Inflammatory macrophage treated with lipopolysaccharide for 4 hours (primary cell): ENCODE results near the gene FTCDNL1.

Experiments
- DNase-seq: peaks from one replicate; pipeline ENCODE4 v3.0.0-alpha.2; 2020

FTCDNL1 gene

GRCh38 chr2:199841409-199841808, 9.6 kb downstream of the FTCDNL1 start:
- DNase-seq: no peak

DNA sequence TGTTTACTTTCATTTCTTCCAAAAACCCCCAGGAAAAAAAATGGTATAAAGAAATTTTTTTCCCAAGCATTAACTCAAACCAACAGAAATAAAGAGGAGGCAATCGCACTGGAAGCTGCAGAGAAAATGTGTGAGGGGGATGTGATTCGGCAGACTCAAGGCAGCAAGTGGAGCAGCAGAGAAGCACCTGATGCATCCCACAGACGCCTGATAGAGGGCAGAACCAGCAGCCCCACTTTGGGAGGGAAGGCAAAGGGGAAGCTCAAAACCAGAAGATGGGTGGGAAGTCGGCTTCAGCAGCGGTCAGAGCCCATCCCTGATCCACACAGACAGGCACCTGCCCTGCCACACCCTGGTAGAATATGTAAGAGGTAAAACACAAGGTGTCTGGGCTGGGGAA, 12.6 kb downstream of the FTCDNL1 start:
- no peak for DNase-seq

DNA sequence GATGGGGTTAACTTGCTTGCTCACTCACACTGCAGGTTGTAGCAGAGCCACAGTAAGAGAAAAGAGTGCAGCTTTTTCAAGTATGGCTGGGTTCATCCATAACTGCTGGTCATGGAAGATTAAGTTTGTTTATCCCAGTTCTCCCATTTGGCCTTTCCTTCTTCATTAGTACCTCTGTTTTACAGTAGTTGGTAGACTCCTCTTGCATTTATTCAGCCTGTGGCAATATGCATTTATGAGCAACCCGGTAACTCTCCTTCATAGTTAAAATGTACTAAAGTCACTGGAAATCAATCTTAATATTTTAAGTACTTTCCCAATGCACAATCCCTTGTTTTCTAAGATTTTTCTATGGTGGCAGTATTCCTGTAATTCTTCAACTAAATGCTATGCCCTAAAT, 14.0 kb downstream of the FTCDNL1 start:
- DNase-seq: no peak

- DNase-seq: no peak
Observed at GRCh38 chr2:199833525-199833924, 17.5 kb downstream of the FTCDNL1 start.

GRCh38 chr2:199830531-199830930, 20.5 kb downstream of the FTCDNL1 start:
- no peak for DNase-seq

- no peak for DNase-seq
Observed at GRCh38 chr2:199829628-199830027, 21.4 kb downstream of the FTCDNL1 start.

- DNase-seq: no peak
Observed at GRCh38 chr2:199819746-199820145, 31.2 kb downstream of the FTCDNL1 start.

DNA sequence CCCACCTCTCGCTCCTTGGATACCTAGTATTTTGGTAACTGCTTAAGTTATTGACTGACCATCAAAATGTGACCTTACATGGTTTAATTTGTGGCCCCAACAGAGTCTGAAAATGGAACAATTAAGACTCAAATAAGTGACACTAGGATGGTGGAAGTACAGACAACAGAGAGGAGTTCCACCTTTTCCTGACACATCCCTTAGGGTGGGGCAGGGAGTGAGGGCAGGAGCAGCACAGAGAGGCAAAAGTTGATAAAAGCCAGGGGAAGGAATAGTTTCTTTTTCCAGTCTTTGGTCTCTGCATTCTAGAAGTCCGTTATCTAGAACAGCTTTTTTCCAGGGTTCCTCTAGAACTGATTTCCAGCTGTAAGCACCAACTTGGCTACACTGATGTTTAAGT, 32.2 kb downstream of the FTCDNL1 start:
- no peak for DNase-seq

- DNase-seq: peak; percentile 55
Observed at GRCh38 chr2:199818026-199818425, 33.0 kb downstream of the FTCDNL1 start.

DNA sequence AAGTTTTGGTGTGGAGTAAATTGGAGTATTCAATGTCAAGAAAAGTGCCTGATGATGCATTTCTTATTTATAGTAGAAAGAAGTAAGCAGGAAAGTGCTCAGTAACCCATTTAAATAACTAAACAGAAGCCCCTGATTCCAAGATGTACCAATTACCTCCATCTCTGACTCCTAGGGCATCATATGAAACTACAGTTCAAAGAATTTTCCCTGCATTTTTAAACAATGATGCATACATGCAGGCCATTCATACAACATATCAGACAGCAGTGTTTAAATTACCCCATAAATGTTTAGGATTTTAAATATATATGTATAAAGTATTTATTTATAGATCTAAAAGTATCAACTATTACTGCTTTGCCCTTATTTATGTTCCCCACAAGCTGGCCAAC, 36.2 kb downstream of the FTCDNL1 start:
- DNase-seq: no peak

- DNase-seq: no peak
Observed at GRCh38 chr2:199814101-199814816, 36.7 kb downstream of the FTCDNL1 start.

- DNase-seq: no peak
Observed at GRCh38 chr2:199812493-199812892, 38.5 kb downstream of the FTCDNL1 start.

GRCh38 chr2:199811346-199811745, 39.6 kb downstream of the FTCDNL1 start:
- peak; percentile 52 for DNase-seq

DNA sequence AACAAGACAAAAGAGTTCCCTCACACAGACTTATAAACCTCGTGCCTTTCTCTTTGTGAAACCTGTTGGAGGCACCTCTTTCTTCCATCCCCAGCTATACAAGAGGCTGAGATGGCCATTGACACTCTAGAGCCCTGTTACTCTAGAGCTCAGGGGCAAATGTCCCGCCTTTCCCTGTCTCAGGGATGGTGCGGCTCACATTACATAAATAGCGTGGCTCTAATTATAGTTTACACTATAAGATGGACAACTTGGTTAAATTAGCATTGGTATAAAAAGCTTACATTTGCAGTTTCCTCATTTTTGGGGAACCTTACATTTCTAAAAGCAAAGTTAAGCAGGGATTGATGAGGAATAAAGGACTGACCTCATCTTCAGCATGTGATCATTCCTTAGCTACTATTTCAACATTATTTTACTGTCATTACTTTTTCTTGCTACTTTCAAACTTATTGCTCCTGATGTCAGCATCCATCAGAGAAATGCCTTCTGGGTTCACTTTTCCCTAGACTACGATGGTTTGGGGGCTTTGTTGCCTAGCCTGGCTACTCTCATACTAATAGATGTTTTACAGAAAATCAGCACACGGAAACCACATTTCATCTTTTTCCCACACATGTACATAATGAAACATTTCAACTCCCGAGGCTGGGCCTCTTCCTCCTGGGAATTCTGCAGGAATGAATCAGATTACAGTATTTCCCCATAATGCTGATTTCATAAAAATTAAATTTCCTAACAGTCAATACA, 40.4 kb downstream of the FTCDNL1 start:
- DNase-seq: peak; percentile 69

- no peak for DNase-seq
Observed at GRCh38 chr2:199807966-199808365, 43.0 kb downstream of the FTCDNL1 start.

DNA sequence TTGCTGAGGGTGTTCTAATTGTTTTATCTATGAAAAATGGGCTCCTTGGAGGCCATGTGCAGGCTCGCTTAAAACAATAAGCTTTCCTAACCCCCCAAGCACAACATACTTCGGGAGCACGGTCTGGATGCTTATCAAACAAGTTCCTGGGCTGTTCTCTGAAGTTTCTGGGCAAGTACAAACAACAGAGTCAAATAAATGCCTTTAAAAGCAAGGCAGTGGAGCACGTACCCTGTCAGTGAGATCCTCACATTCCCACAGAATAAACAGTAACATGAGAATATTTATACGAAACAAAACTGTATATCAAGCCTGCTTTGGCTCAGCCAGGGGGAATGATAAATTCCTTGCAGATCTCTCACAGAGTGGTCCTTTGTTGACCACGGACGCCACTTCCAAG, 44.8 kb downstream of the FTCDNL1 start:
- no peak for DNase-seq

DNA sequence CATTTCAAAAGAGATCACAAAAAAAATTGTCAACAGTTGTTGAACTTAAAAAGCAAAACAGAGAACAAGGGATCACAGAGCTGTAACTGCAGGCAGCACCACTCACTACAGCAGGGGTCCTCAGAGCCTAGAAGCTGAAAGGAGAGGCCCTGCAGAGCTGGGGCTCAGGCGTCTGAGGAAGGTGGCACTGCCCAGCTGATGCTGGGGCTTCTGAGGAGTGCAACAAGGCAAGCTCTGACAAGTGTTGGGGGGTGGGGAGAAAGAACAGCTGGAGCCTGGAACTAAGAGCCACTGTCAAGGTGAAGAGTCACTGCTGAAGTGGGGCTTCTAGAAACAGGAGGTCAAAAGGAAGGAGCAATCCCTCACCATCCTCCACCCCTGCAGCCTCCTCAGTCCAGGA, 46.2 kb downstream of the FTCDNL1 start:
- DNase-seq: no peak

DNA sequence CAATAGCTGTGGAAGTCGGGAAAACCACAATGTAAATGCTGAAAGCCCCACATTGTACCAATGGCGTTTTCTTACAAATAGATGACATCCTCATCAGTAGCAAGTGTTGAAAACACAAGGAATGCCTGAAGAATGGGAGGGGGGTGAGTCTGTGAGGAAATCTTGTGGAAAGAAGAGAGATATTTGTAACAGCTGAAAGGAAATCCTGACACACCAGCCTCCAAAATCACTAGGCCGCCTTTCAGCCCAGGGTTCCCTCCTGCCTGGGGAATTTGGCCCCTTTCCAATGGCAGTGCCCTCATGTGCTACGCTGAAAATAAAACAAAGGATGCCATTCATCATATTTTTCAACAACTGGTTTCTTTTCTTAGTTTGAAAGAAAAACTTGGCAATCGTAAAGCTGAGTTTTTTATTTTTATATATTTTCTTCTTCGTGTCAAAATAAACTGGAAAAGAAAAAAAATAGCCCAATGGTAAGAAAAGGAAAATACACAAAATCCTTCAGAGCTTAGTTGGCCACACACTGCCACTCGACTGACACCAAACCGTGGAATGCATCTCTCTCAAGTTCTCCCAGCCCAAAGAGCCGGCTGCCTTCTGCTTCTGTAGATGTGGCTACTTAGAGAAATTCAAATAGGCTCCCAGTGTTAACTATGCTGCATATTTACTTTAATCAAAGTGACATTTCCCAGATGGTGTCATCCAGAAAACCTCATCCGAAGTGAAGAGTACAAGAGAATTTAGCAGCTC, 52.0 kb downstream of the FTCDNL1 start:
- no peak for DNase-seq

GRCh38 chr2:199797431-199798403, 53.3 kb downstream of the FTCDNL1 start:
- DNase-seq: no peak

GRCh38 chr2:199792381-199792780, 58.6 kb downstream of the FTCDNL1 start:
- no peak for DNase-seq

- no peak for DNase-seq
Observed at GRCh38 chr2:199791326-199791725, 59.7 kb downstream of the FTCDNL1 start.

DNA sequence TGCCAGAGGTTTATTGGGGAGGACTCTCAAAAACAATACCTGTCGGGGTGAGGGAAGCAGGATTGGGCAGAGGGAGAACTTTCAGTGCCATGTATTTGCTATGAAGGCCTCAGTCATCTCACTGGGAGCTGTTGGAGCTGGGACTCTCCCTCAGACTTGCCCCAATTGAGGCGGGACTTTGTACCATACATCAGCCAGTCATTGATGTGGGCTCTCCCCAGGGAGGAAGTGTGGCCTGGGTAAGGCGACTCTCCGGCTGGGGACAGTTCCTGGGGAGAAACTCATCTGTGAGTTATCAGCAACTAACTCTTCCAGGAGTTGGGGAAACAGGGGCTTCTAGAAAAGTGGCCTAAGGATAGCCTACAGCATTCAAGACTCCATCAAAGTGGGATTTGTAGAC, 66.5 kb downstream of the FTCDNL1 start:
- no peak for DNase-seq

- DNase-seq: no peak
Observed at GRCh38 chr2:199779589-199779988, 71.4 kb downstream of the FTCDNL1 start.
